HEK293 (cell line): ENCODE measurements around the gene TREH.

Experiments used
- BCL11B ChIP-seq: fragments of 450-650 bp; formaldehyde crosslinking; IDR thresholded peaks from 2 replicates; pipeline ENCODE4 v1.5.1; 2016; ENCODE audit warnings: low read depth, missing biosample characterization, missing genetic modification characterization
- MYNN ChIP-seq: fragments of 450-650 bp; formaldehyde crosslinking; IDR thresholded peaks from 2 replicates; pipeline ENCODE4 v1.5.1; 2016; ENCODE audit warnings: missing biosample characterization, missing genetic modification characterization, borderline replicate concordance
- PATZ1 ChIP-seq: fragments of 450-650 bp; formaldehyde crosslinking; IDR thresholded peaks from 2 replicates; pipeline ENCODE4 v1.5.1; 2016; ENCODE audit warnings: missing biosample characterization, missing genetic modification characterization
- REST ChIP-seq: fragments of 450-650 bp; formaldehyde crosslinking; IDR thresholded peaks from 2 replicates; pipeline ENCODE4 v1.5.1; 2016; ENCODE audit warnings: missing biosample characterization, missing genetic modification characterization
- SP7 ChIP-seq: fragments of 450-650 bp; formaldehyde crosslinking; IDR thresholded peaks from 2 replicates; pipeline ENCODE4 v1.5.1; 2016; ENCODE audit warnings: missing biosample characterization, missing genetic modification characterization
- ZBTB10 ChIP-seq: fragments of 450-650 bp; formaldehyde crosslinking; IDR thresholded peaks from 2 replicates; pipeline ENCODE4 v1.5.1; 2016; ENCODE audit warnings: missing biosample characterization, missing genetic modification characterization
- ZIC2 ChIP-seq: fragments of 450-650 bp; formaldehyde crosslinking; IDR thresholded peaks from 2 replicates; pipeline ENCODE4 v1.5.1; 2016; ENCODE audit warnings: missing biosample characterization, missing genetic modification characterization
- ZNF133 ChIP-seq: fragments of 450-650 bp; formaldehyde crosslinking; IDR thresholded peaks from 2 replicates; pipeline ENCODE4 v1.5.1; 2016; ENCODE audit warnings: missing biosample characterization, missing genetic modification characterization
- ZNF174 ChIP-seq: fragments of 450-650 bp; formaldehyde crosslinking; IDR thresholded peaks from 2 replicates; pipeline ENCODE4 v1.5.0; 2017; ENCODE audit warnings: missing biosample characterization, mild to moderate bottlenecking, missing genetic modification characterization
- ZNF266 ChIP-seq: fragments of 450-650 bp; formaldehyde crosslinking; IDR thresholded peaks from 2 replicates; pipeline ENCODE4 v1.5.1; 2016; ENCODE audit warnings: missing biosample characterization, missing genetic modification characterization, low read depth
- ZNF311 ChIP-seq: fragments of 450-650 bp; formaldehyde crosslinking; IDR thresholded peaks from 2 replicates; pipeline ENCODE4 v1.5.1; 2017; ENCODE audit warnings: missing biosample characterization, missing genetic modification characterization, borderline replicate concordance
- ZNF324 ChIP-seq: fragments of 450-650 bp; formaldehyde crosslinking; IDR thresholded peaks from 2 replicates; pipeline ENCODE4 v1.5.1; 2016; ENCODE audit warnings: missing biosample characterization, missing genetic modification characterization
- ZNF48 ChIP-seq: fragments of 450-650 bp; formaldehyde crosslinking; IDR thresholded peaks from 2 replicates; pipeline ENCODE4 v1.5.1; 2016; ENCODE audit warnings: missing biosample characterization, missing genetic modification characterization
- ZNF514 ChIP-seq: fragments of 450-650 bp; formaldehyde crosslinking; IDR thresholded peaks from 2 replicates; pipeline ENCODE4 v1.5.1; 2016; ENCODE audit warnings: missing biosample characterization, missing genetic modification characterization
- ZNF530 ChIP-seq: fragments of 450-650 bp; formaldehyde crosslinking; IDR thresholded peaks from 2 replicates; pipeline ENCODE4 v1.5.1; 2016; ENCODE audit warnings: low read depth, missing biosample characterization, missing genetic modification characterization
- ZSCAN16 ChIP-seq: fragments of 450-650 bp; formaldehyde crosslinking; IDR thresholded peaks from 2 replicates; pipeline ENCODE4 v1.5.1; 2016; ENCODE audit warnings: missing biosample characterization, missing genetic modification characterization
- TF ChIP-seq, protein P1 (sequence below): fragments of 450-650 bp; IDR thresholded peaks from 2 replicates; pipeline ENCODE4 v1.5.1; 2018; ENCODE audit warnings: missing biosample characterization, missing genetic modification characterization
- TF ChIP-seq, protein P2 (sequence below): fragments of 450-650 bp; formaldehyde crosslinking; conservative IDR thresholded peaks from 2 replicates; pipeline ENCODE4 v1.5.1; 2016; ENCODE audit warnings: low read depth, missing biosample characterization, missing genetic modification characterization
- TF ChIP-seq, protein P3 (sequence below): fragments of 450-650 bp; formaldehyde crosslinking; IDR thresholded peaks from 2 replicates; pipeline ENCODE4 v1.5.1; 2017; ENCODE audit warnings: missing biosample characterization, missing genetic modification characterization
- TF ChIP-seq, protein P4 (sequence below): fragments of 450-650 bp; formaldehyde crosslinking; IDR thresholded peaks from 2 replicates; pipeline ENCODE4 v1.5.1; 2016; ENCODE audit warnings: missing biosample characterization, missing genetic modification characterization

The TREH gene

DNA sequence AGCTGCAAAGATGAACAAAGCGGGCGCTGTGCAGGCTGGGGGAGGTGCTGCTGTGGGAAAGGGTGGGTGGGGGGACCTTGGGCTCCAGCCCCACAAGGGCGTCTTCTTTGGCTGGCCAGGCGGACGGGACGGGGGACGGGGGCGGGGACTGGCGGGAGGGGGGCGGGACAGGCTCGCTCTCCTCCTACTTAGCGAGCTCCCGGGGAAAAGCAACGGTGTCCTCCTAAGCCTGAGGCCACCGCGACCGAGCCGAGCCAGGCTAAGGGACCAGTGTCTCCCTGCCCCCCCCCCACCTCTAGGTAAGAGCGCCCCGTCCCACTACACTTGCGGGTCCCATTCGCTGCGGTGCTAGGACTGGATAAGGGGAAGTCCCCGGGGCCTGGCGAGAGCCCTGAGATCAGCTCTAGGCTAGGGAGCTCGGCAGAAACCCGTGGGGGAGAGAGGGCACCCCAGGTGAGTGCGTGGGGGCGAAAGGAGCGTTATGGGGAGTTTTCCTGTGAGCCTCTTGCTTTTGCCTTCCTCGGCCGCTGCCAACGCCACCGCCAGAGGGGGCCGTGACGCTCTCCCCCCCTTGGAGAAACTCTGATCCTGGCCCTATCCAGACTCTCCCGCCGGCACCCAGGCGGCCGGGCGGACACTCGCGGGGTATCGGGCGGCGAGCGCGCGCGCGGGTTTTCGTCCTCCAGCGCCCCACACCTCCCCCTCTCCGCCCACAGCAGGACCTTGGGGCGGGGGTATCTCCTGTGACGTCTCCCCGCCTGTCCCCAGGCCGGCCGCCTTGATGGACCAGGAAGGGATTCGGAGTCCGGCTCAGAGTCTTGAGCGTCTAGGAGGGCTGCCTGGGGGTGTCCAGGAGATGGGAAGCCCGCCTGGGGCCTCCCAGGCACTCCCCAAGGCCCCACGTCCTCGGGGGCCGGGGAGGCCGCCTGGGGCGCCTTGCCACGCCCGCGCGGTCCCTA is 71.8 kb downstream of the TREH start, which contains the start of gene PHLDB1 (continued):
- TF ChIP-seq, protein P1, sequence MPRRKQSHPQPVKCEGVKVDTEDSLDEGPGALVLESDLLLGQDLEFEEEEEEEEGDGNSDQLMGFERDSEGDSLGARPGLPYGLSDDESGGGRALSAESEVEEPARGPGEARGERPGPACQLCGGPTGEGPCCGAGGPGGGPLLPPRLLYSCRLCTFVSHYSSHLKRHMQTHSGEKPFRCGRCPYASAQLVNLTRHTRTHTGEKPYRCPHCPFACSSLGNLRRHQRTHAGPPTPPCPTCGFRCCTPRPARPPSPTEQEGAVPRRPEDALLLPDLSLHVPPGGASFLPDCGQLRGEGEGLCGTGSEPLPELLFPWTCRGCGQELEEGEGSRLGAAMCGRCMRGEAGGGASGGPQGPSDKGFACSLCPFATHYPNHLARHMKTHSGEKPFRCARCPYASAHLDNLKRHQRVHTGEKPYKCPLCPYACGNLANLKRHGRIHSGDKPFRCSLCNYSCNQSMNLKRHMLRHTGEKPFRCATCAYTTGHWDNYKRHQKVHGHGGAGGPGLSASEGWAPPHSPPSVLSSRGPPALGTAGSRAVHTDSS (tag by site-specific recombination) = no peak
- TF ChIP-seq ZNF133 (tag by site-specific recombination) (no peak), ZNF48 (no peak), REST (tag by site-specific recombination) (no peak), PATZ1 (tag by site-specific recombination) (peak; percentile 67), ZIC2 (tag by site-specific recombination) (peak; percentile 64), ZNF311 (tag by site-specific recombination) (no peak), ZNF266 (tag by site-specific recombination) (no peak), SP7 (tag by site-specific recombination) (no peak), ZNF530 (tag by site-specific recombination) (no peak), ZNF514 (tag by site-specific recombination) (no peak), ZSCAN16 (tag by site-specific recombination) (no peak), BCL11B (no peak), ZNF324 (tag by site-specific recombination) (no peak), MYNN (no peak), ZBTB10 (0 out of 2 replicates have a peak, but pooled peaks have one; percentile 42), ZNF174 (no peak)
- TF ChIP-seq, protein P2, sequence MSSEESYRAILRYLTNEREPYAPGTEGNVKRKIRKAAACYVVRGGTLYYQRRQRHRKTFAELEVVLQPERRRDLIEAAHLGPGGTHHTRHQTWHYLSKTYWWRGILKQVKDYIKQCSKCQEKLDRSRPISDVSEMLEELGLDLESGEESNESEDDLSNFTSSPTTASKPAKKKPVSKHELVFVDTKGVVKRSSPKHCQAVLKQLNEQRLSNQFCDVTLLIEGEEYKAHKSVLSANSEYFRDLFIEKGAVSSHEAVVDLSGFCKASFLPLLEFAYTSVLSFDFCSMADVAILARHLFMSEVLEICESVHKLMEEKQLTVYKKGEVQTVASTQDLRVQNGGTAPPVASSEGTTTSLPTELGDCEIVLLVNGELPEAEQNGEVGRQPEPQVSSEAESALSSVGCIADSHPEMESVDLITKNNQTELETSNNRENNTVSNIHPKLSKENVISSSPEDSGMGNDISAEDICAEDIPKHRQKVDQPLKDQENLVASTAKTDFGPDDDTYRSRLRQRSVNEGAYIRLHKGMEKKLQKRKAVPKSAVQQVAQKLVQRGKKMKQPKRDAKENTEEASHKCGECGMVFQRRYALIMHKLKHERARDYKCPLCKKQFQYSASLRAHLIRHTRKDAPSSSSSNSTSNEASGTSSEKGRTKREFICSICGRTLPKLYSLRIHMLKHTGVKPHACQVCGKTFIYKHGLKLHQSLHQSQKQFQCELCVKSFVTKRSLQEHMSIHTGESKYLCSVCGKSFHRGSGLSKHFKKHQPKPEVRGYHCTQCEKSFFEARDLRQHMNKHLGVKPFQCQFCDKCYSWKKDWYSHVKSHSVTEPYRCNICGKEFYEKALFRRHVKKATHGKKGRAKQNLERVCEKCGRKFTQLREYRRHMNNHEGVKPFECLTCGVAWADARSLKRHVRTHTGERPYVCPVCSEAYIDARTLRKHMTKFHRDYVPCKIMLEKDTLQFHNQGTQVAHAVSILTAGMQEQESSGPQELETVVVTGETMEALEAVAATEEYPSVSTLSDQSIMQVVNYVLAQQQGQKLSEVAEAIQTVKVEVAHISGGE (tag by site-specific recombination) = no peak
- TF ChIP-seq, protein P3, sequence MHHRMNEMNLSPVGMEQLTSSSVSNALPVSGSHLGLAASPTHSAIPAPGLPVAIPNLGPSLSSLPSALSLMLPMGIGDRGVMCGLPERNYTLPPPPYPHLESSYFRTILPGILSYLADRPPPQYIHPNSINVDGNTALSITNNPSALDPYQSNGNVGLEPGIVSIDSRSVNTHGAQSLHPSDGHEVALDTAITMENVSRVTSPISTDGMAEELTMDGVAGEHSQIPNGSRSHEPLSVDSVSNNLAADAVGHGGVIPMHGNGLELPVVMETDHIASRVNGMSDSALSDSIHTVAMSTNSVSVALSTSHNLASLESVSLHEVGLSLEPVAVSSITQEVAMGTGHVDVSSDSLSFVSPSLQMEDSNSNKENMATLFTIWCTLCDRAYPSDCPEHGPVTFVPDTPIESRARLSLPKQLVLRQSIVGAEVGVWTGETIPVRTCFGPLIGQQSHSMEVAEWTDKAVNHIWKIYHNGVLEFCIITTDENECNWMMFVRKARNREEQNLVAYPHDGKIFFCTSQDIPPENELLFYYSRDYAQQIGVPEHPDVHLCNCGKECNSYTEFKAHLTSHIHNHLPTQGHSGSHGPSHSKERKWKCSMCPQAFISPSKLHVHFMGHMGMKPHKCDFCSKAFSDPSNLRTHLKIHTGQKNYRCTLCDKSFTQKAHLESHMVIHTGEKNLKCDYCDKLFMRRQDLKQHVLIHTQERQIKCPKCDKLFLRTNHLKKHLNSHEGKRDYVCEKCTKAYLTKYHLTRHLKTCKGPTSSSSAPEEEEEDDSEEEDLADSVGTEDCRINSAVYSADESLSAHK (tag by site-specific recombination) = 0 out of 2 replicates have a peak, but pooled peaks have one; percentile 28
- TF ChIP-seq, protein P4, sequence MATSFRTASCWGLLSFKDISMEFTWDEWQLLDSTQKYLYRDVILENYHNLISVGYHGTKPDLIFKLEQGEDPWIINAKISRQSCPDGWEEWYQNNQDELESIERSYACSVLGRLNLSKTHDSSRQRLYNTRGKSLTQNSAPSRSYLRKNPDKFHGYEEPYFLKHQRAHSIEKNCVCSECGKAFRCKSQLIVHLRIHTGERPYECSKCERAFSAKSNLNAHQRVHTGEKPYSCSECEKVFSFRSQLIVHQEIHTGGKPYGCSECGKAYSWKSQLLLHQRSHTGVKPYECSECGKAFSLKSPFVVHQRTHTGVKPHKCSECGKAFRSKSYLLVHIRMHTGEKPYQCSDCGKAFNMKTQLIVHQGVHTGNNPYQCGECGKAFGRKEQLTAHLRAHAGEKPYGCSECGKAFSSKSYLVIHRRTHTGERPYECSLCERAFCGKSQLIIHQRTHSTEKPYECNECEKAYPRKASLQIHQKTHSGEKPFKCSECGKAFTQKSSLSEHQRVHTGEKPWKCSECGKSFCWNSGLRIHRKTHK = no peak
